ENCODE results near the gene SMAD6.

Gene SMAD6

DNA sequence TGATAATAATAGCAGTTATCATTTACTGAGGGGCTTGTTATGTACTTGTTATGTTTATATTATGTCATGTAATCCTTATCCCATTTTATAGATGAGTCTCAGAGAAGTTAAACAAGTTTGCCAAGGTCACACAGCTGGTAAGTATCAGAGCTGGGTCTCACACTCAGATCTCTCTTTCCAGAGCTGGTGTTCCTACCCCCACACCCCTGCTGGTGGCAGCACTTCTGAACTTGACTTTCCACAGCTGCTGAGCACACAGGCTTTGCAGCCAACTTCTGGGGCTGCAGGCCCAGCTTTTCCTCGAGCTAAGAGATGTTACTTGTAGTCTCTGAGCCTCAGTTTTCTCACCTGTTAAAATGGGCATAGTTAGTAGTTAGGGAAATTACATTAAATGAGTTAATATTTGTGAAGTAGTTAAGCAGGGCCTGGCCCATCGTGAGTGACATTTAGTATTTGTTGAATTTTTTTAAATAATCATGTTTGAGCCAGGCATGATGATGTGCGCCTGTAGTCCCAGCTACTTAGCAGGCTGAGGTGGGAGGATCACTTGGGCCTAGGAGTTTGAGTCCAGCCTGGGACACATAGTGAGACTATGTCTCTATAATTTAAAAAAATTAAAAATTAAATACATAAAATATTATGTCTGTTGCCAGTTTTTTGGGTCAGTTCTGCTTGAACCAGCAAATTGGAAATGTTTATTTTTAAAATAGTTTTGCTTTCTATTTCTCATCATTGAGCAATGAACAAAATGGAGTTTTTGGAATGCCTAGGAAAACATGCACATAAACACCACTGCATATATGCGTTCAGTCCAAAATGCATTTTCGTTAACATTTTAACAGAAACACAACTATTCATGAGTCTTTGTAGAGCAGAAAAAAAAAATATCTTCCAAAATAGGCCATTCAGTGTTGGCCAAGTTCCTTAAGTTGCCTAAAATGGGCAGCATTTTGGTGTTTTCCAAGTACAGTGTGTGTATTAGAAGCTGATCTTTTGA, 87.3 kb downstream of the SMAD6 start:
- Histone ChIP-seq H3K9me3 (ENCODE audit: low read length) (no peaks in the 10 kb centered on the region), H3K36me3 (ENCODE audit: insufficient read depth, low read length) (no peaks in the 10 kb centered on the region), H3K27me3 (ENCODE audit: insufficient read depth, low read length) (no peaks in the 10 kb centered on the region), H3K4me1 (ENCODE audit: insufficient read depth, low read length) (no peaks in the 10 kb centered on the region), H2AFZ (ENCODE audit: low read depth, low read length) (no peak overlapping the region), H3K4me3 (ENCODE audit: low read length) (no peak overlapping the region)

- Histone ChIP-seq H3K4me1 (ENCODE audit: insufficient read depth, low read length) (no peaks in the 10 kb centered on the region), H2AFZ (ENCODE audit: low read depth, low read length) (no peak overlapping the region), H3K27me3 (ENCODE audit: insufficient read depth, low read length) (no peaks in the 10 kb centered on the region), H3K4me3 (ENCODE audit: low read length) (no peak overlapping the region), H3K36me3 (ENCODE audit: insufficient read depth, low read length) (no peaks in the 10 kb centered on the region), H3K9me3 (ENCODE audit: low read length) (no peaks in the 10 kb centered on the region)
Observed at GRCh38 chr15:66795851-66796250, 93.8 kb downstream of the SMAD6 start.

- no peaks in the 10 kb centered on the region for H3K9me3 ChIP-seq (ENCODE audit: low read length)
- H2AFZ ChIP-seq (ENCODE audit: low read depth, low read length), result no peak overlapping the region
- H3K4me1 ChIP-seq (ENCODE audit: insufficient read depth, low read length), result no peaks in the 10 kb centered on the region
- H3K36me3 ChIP-seq (ENCODE audit: insufficient read depth, low read length), result no peaks in the 10 kb centered on the region
- no peaks in the 10 kb centered on the region for H3K27me3 ChIP-seq (ENCODE audit: insufficient read depth, low read length)
- H3K4me3 ChIP-seq (ENCODE audit: low read length), result no peak overlapping the region
Observed at GRCh38 chr15:66796343-66796742, 94.3 kb downstream of the SMAD6 start.

GRCh38 chr15:66797921-66798320, 95.9 kb downstream of the SMAD6 start:
- H2AFZ ChIP-seq (ENCODE audit: low read depth, low read length), result no peak overlapping the region
- no peaks in the 10 kb centered on the region for H3K9me3 ChIP-seq (ENCODE audit: low read length)
- no peak overlapping the region for H3K4me3 ChIP-seq (ENCODE audit: low read length)
- H3K27me3 ChIP-seq (ENCODE audit: insufficient read depth, low read length), result no peaks in the 10 kb centered on the region
- peaks cover 10% of the 10 kb centered on the region for H3K4me1 ChIP-seq (ENCODE audit: insufficient read depth, low read length)
- H3K36me3 ChIP-seq (ENCODE audit: insufficient read depth, low read length), result no peaks in the 10 kb centered on the region

DNA sequence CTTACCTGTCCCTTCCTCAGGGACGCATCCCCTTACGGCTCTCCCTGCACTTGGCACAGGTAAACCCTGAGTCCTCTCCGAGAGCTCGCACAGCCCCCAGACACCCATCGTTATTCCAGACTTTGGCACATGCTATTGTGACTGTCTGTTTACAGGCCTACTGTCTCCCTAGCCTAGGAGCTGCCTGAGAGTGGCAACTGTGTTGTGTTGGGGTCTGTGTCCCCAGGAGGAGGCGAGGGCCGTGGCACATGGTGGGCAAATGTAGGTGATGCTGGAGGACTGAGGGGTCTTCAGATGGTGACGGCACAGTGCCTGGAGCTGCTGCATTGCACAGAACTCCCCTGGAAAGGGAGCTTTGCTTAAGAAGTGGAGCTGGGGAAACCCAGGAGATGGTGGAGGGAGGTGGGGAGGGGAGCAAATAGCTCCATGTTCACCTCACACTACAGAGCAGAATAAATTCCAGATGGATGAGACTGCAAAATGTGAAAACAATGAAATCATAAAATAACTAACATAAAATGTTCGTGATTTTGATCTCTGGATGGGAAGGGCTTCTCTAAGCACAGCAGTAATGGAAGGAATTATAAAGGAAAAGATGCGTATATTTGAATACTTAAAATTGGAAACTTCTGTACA, 96.5 kb downstream of the SMAD6 start:
- H3K36me3 ChIP-seq (ENCODE audit: insufficient read depth, low read length), result no peaks in the 10 kb centered on the region
- H3K27me3 ChIP-seq (ENCODE audit: insufficient read depth, low read length), result no peaks in the 10 kb centered on the region
- no peak overlapping the region for H3K4me3 ChIP-seq (ENCODE audit: low read length)
- no peaks in the 10 kb centered on the region for H3K9me3 ChIP-seq (ENCODE audit: low read length)
- peaks cover 17% of the 10 kb centered on the region for H3K4me1 ChIP-seq (ENCODE audit: insufficient read depth, low read length)
- no peak overlapping the region for H2AFZ ChIP-seq (ENCODE audit: low read depth, low read length)

DNA sequence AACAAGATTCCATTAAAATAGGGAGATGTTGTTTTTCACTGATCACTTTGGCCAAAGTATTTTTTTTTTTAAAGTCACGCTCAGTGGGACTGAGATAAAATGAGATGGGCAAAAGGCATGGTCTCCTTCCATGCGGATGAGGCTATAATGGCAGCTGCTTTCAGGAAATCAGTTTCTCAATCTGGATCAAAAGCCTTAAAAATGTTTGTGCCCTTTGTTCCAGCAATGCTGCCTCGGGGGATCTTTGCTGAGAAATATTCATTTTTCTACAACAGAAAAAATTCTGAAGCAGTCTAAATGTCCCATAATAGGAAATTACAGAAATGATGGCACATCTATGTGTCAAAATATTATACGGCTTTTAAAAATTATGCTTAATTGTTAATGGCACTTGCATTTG, 97.2 kb downstream of the SMAD6 start:
- H3K9me3 ChIP-seq (ENCODE audit: low read length), result no peaks in the 10 kb centered on the region
- H3K4me1 ChIP-seq (ENCODE audit: insufficient read depth, low read length), result peaks cover 24% of the 10 kb centered on the region
- no peaks in the 10 kb centered on the region for H3K27me3 ChIP-seq (ENCODE audit: insufficient read depth, low read length)
- H3K4me3 ChIP-seq (ENCODE audit: low read length), result no peak overlapping the region
- H3K36me3 ChIP-seq (ENCODE audit: insufficient read depth, low read length), result no peaks in the 10 kb centered on the region
- H2AFZ ChIP-seq (ENCODE audit: low read depth, low read length), result no peak overlapping the region

DNA sequence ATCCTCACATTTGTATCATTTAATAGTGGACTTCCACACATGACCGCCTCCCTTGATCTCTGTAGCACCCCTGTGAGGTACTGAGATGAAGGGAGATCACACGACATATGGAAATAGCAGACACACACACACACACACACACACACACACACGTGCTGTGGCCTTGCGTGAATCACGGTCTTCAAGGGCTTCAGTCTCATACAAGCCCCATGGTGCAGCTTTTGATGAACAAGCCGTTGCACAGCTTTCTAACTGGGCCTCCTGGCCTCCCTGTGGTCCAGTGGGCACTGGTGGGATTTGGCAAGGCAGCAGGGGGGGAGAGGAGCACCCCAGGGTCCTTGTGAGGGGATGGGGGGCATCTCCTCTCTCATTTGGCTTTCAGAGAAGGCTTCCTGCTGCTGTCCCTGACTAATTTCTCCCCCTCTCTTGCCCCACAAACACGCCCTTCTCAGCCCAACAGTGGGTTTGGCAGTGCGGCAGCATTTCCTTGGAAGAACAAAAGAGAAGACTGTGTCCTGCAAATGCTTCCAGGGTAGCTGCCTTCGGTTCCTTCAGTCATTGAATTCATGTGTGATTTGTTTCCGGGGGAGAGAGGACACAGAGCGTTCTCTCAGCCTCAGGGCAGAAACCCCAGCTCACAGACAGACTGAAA, 98.7 kb downstream of the SMAD6 start:
- H3K4me1 ChIP-seq (ENCODE audit: insufficient read depth, low read length), result peaks cover 29% of the 10 kb centered on the region
- H2AFZ ChIP-seq (ENCODE audit: low read depth, low read length), result no peak overlapping the region
- no peaks in the 10 kb centered on the region for H3K27me3 ChIP-seq (ENCODE audit: insufficient read depth, low read length)
- no peaks in the 10 kb centered on the region for H3K9me3 ChIP-seq (ENCODE audit: low read length)
- no peak overlapping the region for H3K4me3 ChIP-seq (ENCODE audit: low read length)
- H3K36me3 ChIP-seq (ENCODE audit: insufficient read depth, low read length), result no peaks in the 10 kb centered on the region

- H2AFZ ChIP-seq (ENCODE audit: low read depth, low read length), result no peak overlapping the region
- no peaks in the 10 kb centered on the region for H3K36me3 ChIP-seq (ENCODE audit: insufficient read depth, low read length)
- peaks cover 31% of the 10 kb centered on the region for H3K4me1 ChIP-seq (ENCODE audit: insufficient read depth, low read length)
- no peaks in the 10 kb centered on the region for H3K9me3 ChIP-seq (ENCODE audit: low read length)
- H3K27me3 ChIP-seq (ENCODE audit: insufficient read depth, low read length), result no peaks in the 10 kb centered on the region
- no peak overlapping the region for H3K4me3 ChIP-seq (ENCODE audit: low read length)
Observed at GRCh38 chr15:66801266-66801665, 99.2 kb downstream of the SMAD6 start.

DNA sequence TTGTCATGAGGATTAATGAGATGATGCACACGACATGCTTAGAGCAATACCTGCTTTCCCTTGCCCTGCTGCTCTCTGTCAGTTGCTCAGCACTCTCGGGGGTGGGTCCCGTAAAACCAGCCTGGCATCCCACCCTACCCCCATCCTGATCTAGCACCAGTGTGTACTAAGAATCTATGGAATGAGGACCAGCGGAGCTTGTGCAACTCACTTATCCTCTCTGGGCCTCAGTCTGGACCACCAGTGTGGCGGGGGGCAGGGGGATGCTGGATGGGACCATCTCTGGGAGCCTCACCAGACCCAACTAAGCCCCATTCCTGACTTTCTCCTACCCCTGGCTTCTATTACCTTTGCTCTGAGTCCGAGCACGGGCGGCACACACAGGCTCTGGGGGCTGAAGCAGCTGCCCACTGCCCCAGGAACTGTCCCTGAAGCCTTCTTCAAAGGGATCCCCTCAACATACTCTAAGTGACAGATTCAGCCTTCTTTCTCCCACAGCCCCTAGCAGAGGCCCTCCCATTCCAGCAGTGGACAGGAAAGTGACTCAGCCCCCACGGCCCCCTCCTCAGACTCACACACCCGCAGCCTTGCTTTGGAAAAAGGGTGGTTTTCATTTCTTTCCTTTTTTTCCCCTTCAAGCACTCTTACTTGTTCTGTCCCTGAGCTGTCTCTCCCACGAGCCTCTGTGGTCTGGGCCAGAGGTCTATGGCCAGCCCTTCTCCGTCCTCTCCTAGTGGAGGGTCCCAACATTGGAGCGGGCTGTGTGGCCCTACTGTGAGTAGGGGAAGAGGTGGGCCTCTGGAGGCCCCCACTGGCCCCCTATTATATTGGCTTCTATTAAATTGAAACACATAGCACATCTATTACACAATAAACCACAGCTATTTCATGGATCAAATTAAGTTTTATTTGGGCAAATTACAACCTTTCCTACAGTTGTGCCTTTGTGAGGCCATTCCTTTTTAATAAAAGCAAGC, 100.3 kb downstream of the SMAD6 start:
- Histone ChIP-seq H3K27me3 (ENCODE audit: insufficient read depth, low read length) (no peaks in the 10 kb centered on the region), H3K4me3 (ENCODE audit: low read length) (peak overlapping the region; percentile 0), H3K9me3 (ENCODE audit: low read length) (no peaks in the 10 kb centered on the region), H3K36me3 (ENCODE audit: insufficient read depth, low read length) (no peaks in the 10 kb centered on the region), H2AFZ (ENCODE audit: low read depth, low read length) (peak overlapping the region; percentile 73), H3K4me1 (ENCODE audit: insufficient read depth, low read length) (peaks cover 31% of the 10 kb centered on the region)

DNA sequence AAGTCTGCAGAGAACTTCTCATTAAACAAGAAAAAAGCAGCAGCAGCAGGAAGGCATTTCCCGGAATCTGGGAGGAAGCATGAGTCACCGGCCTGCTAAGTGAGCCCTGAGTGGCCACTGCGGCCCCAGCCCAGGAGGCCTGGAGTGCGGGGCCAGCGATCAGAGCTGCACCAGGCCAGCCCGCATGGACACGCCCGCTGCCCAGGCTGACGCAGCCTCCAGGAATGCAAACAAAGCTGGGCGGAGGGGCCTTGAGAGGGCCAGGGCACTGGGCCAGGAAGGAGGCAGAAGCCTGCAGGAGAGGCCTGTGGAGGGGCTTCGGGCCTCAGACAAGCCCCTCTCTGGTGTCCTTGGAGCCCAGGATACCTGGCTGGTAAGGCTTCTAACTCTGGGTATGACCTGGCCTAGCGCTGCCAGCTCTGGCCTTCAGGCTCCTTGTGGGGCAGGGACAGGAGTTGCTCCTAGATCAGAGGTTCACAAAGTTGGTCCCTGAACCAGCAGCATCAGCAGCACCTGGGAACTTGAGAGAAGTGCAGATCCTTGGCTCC, 101.2 kb downstream of the SMAD6 start:
- Histone ChIP-seq H3K36me3 (ENCODE audit: insufficient read depth, low read length) (no peaks in the 10 kb centered on the region), H3K4me1 (ENCODE audit: insufficient read depth, low read length) (peaks cover 31% of the 10 kb centered on the region), H3K9me3 (ENCODE audit: low read length) (no peaks in the 10 kb centered on the region), H3K27me3 (ENCODE audit: insufficient read depth, low read length) (no peaks in the 10 kb centered on the region), H2AFZ (ENCODE audit: low read depth, low read length) (peak overlapping the region; percentile 73), H3K4me3 (ENCODE audit: low read length) (peak overlapping the region; percentile 8)

- H3K27me3 ChIP-seq (ENCODE audit: insufficient read depth, low read length), result no peaks in the 10 kb centered on the region
- H3K4me1 ChIP-seq (ENCODE audit: insufficient read depth, low read length), result peaks cover 31% of the 10 kb centered on the region
- no peak overlapping the region for H3K4me3 ChIP-seq (ENCODE audit: low read length)
- no peaks in the 10 kb centered on the region for H3K9me3 ChIP-seq (ENCODE audit: low read length)
- no peak overlapping the region for H2AFZ ChIP-seq (ENCODE audit: low read depth, low read length)
- no peaks in the 10 kb centered on the region for H3K36me3 ChIP-seq (ENCODE audit: insufficient read depth, low read length)
Observed at GRCh38 chr15:66803749-66804148, 101.7 kb downstream of the SMAD6 start.

DNA sequence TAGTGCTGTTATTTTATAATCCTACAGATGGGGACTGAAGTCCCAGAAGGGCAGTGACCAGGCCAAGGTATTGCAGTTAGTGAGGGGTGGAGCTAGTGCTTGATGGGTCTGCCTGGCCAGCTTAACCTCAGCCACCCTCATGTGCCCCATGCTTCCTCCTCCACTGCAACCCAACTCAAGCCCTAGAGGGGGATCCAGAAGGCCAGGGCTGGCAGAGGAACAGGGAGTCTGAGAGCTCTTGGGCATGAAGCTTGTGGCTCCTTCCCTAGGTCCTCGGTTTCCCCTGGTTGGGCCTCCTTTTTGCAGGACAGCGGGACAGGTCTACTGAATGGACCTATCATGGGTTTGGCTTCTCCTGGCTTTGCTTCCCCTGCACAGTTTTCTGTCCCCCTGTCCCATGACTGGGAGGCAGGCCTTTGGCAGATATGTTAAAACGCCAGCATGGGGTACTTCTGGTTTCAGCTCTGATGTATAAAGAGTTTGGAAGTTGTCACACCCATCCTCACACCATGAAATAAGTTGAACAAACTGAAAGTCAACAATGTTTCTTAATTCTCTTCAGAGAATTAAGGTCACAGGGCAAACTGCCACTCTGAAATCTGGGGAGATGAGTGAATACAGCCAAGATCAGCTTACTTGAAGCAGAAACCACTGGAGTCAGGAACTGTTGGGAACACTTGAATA, 103.3 kb downstream of the SMAD6 start:
- H3K4me3 ChIP-seq (ENCODE audit: low read length), result no peak overlapping the region
- no peaks in the 10 kb centered on the region for H3K36me3 ChIP-seq (ENCODE audit: insufficient read depth, low read length)
- peaks cover 31% of the 10 kb centered on the region for H3K4me1 ChIP-seq (ENCODE audit: insufficient read depth, low read length)
- no peaks in the 10 kb centered on the region for H3K27me3 ChIP-seq (ENCODE audit: insufficient read depth, low read length)
- H3K9me3 ChIP-seq (ENCODE audit: low read length), result peaks cover 2% of the 10 kb centered on the region
- H2AFZ ChIP-seq (ENCODE audit: low read depth, low read length), result no peak overlapping the region

All from neuron (in vitro differentiated cells).